ENCODE measurements around the gene FAM53B. TPM values are rescaled to one million over a fixed set of nuclear protein-coding genes. Genes with fewer than 3 reads are reported as not detected.

FAM53B gene
- polyA plus RNA-seq, 1 of the 3 experiments (the other 2 are of a cell fraction) = 5.6 TPM

DNA sequence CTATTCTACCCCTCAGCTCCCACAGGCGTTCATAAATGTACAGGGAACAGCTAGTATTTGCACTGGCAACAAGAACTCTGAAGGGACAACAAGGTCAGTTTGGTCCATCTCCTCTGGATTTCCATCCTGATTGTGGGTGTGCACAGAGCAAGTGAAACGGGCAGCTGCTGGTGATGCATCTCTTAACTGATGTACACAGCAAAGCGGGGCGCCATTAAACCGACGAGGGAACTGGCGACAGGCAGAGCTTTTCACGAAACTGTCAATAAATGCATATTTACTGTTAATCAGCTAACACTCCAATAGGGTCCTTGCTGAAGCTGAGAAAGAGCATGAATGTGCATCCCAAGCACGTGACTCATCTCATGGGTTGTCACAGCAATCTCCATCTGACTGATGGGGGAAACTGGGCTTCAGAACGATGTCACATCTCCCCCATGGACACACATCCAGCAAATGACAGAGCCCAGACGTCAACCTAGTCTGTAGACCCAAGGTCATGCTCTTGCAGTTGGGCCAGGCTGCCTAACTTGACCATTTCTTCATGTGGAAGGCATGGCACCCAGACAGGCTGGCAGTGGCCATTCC, 54.2 kb downstream of the FAM53B start:
- WGBS (ENCODE audit: low lambda C conversion rate) = 90% methylated on average over 11 of the region's 11 CpGs
- CTCF ChIA-PET = interaction anchor here (0.7 to 2.5 kb wide), 4 partner anchors 11 to 72 kb away, joined by 3 to 8 read pairs (median 6); no protein-coding TSS in a partner anchor
- POLR2A ChIA-PET = interaction anchor here (0.6 kb wide), 1 partner anchor 38 kb away, joined by 3 read pairs; no protein-coding TSS in a partner anchor
- Histone ChIP-seq H4K20me1 (ENCODE audit: insufficient read depth) (no peaks in the 10 kb centered on the region), H3K9ac (no peak overlapping the region), H3K9me2 (no peaks in the 10 kb centered on the region), H3K36me3 (replicated peaks in 1 of 2; ENCODE audit: control insufficient read depth in 1 of 2, insufficient read depth in 2 of 2, low read length in 1 of 2) (peaks cover 0 to 40% of the 10 kb centered on the region in 2 experiments), H3F3A (replicated peaks; ENCODE audit: insufficient read depth) (no peaks in the 10 kb centered on the region), H3K4me1 (ENCODE audit: control insufficient read depth in 1 of 2, insufficient read depth in 2 of 2, low read depth in 1 of 2, low read length in 1 of 2) (peaks cover 0 to 4% of the 10 kb centered on the region in 2 experiments; a peak in 1 of 4 replicates), H3K9me3 (no peaks in the 10 kb centered on the region), H3K4me3 (ENCODE audit: low read depth in 2 of 2, low read length in 1 of 2) (no peak overlapping the region), H2AFZ (ENCODE audit: low read depth) (no peak overlapping the region), H3K27ac (ENCODE audit: low read depth in 2 of 2, low read length in 1 of 2) (no peak overlapping the region; a peak in 1 of 4 replicates), H3K27me3 (ENCODE audit: insufficient read depth) (no peaks in the 10 kb centered on the region), H3K79me2 (ENCODE audit: insufficient read depth) (no peaks in the 10 kb centered on the region), H3K4me2 (no peak overlapping the region)
- DNase-seq = no peak
- TF ChIP-seq, protein P1, sequence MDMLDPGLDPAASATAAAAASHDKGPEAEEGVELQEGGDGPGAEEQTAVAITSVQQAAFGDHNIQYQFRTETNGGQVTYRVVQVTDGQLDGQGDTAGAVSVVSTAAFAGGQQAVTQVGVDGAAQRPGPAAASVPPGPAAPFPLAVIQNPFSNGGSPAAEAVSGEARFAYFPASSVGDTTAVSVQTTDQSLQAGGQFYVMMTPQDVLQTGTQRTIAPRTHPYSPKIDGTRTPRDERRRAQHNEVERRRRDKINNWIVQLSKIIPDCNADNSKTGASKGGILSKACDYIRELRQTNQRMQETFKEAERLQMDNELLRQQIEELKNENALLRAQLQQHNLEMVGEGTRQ (IDR thresholded peaks at IDR 0.05; ENCODE audit: borderline replicate concordance, low read depth, low read length) = no peak
- TF ChIP-seq RAD21 (IDR thresholded peaks at IDR 0.05; ENCODE audit: low read length) (no peak), GATA2 (CRISPR knock-in tag; IDR thresholded peaks at IDR 0.05) (no peak)
- TF ChIP-seq, protein P2, sequence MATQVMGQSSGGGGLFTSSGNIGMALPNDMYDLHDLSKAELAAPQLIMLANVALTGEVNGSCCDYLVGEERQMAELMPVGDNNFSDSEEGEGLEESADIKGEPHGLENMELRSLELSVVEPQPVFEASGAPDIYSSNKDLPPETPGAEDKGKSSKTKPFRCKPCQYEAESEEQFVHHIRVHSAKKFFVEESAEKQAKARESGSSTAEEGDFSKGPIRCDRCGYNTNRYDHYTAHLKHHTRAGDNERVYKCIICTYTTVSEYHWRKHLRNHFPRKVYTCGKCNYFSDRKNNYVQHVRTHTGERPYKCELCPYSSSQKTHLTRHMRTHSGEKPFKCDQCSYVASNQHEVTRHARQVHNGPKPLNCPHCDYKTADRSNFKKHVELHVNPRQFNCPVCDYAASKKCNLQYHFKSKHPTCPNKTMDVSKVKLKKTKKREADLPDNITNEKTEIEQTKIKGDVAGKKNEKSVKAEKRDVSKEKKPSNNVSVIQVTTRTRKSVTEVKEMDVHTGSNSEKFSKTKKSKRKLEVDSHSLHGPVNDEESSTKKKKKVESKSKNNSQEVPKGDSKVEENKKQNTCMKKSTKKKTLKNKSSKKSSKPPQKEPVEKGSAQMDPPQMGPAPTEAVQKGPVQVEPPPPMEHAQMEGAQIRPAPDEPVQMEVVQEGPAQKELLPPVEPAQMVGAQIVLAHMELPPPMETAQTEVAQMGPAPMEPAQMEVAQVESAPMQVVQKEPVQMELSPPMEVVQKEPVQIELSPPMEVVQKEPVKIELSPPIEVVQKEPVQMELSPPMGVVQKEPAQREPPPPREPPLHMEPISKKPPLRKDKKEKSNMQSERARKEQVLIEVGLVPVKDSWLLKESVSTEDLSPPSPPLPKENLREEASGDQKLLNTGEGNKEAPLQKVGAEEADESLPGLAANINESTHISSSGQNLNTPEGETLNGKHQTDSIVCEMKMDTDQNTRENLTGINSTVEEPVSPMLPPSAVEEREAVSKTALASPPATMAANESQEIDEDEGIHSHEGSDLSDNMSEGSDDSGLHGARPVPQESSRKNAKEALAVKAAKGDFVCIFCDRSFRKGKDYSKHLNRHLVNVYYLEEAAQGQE (IDR thresholded peaks at IDR 0.05; ENCODE audit: low read depth, low read length) = no peak

DNA sequence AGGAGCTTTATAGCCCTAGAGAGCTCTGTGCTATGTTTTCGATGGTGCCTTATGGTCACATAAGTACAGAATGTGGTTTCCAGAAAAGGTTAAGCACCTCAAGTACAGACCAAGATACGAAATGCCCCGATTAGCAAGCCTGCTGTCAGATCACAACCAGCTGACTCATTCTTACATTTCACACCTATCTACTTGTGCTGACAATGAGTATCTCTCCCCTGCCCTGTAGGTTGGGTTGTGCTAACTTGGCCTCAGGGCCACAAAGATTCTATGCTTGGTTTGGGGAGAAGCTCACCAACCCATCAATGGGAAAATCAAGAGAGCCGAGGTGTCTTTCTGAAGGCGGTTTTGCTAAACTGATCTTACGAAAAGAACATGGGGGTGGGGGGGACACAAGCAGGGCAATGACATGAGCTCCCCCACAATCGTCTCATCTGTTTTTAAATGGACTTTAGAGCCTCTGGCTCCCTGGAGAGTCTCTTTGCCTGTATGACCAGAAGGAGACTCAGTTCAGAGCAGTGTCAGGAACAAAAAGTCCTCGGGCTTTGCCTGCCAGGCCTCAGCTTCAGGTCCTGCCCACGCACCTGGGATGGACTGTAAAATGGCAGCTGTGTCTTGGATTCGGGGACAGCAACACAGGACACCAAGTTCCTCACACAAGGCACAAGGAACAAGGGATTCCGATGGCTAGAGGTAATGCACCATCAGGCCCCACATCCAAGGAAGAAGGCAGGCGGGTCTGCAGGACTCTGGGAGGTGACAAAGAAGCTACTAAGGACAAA, 55.1 kb downstream of the FAM53B start:
- Histone ChIP-seq H3K9me2 (no peaks in the 10 kb centered on the region), H3K4me2 (no peak overlapping the region), H3K27me3 (ENCODE audit: insufficient read depth) (no peaks in the 10 kb centered on the region), H3K36me3 (replicated peaks in 1 of 2; ENCODE audit: control insufficient read depth in 1 of 2, insufficient read depth in 2 of 2, low read length in 1 of 2) (peaks cover 0 to 37% of the 10 kb centered on the region in 2 experiments), H2AFZ (ENCODE audit: low read depth) (no peak overlapping the region), H3K4me3 (ENCODE audit: low read depth in 2 of 2, low read length in 1 of 2) (no peak overlapping the region), H3K4me1 (ENCODE audit: control insufficient read depth in 1 of 2, insufficient read depth in 2 of 2, low read depth in 1 of 2, low read length in 1 of 2) (peaks cover 0 to 4% of the 10 kb centered on the region in 2 experiments; a peak in 1 of 4 replicates), H3K27ac (ENCODE audit: low read depth in 2 of 2, low read length in 1 of 2) (no peak overlapping the region), H3K79me2 (ENCODE audit: insufficient read depth) (no peaks in the 10 kb centered on the region), H4K20me1 (ENCODE audit: insufficient read depth) (no peaks in the 10 kb centered on the region), H3K9me3 (no peaks in the 10 kb centered on the region), H3F3A (replicated peaks; ENCODE audit: insufficient read depth) (no peaks in the 10 kb centered on the region), H3K9ac (no peak overlapping the region)
- WGBS (ENCODE audit: low lambda C conversion rate) = 96% methylated on average over 11 of the region's 12 CpGs
- TF ChIP-seq CHD2 (IDR thresholded peaks at IDR 0.05; ENCODE audit: low read length, partially characterized antibody) = no peak
- no peak for TF ChIP-seq SIN3A (IDR thresholded peaks at IDR 0.05; ENCODE audit: borderline replicate concordance, low read depth, low read length)
- no peak for TF ChIP-seq TAF1 (IDR thresholded peaks at IDR 0.05; ENCODE audit: borderline replicate concordance, low read depth, low read length)
- no peak for TF ChIP-seq GABPA (IDR thresholded peaks at IDR 0.05; ENCODE audit: low read depth)
- DNase-seq = no peak
- ChIA-PET CTCF (interaction anchor here (0.7 to 2.5 kb wide), 4 partner anchors 19 to 219 kb away, joined by 3 to 8 read pairs (median 4); no protein-coding TSS in a partner anchor), POLR2A (no interaction called here)
